B cell (primary cell): ENCODE data around the gene RNFT2. TPM values are rescaled to one million over a fixed set of nuclear protein-coding genes. Genes with fewer than 3 reads are reported as not detected.
A peak's percentile ranks its signal among the peaks of the same experiment; 100 is the strongest.

ENCODE experiments used
- ATAC-seq: fragments of 200-7000 bp; cut with Tn5 transposase; one replicate; pipeline ENCODE4 v1.10.0; 2021; ENCODE audit warnings: low read depth, mild to moderate bottlenecking, moderate number of reproducible peaks, moderate library complexity
- CTCF ChIA-PET: fragments of 350-600 bp; sonication (Branson Sonifier 250); formaldehyde crosslinking; loops from one replicate; lab custom pipeline; 2021; ENCODE audit warnings: antibody characterized with exemption, inconsistent platforms; lab: Charles Lee
- POLR2A ChIA-PET: fragments of 350-600 bp; sonication (Branson Sonifier 250); formaldehyde crosslinking; loops from one replicate; lab custom pipeline; 2021; ENCODE audit warnings: antibody characterized with exemption; lab: Charles Lee
- DNase-seq: peaks from one replicate; pipeline ENCODE4 v3.0.0; 2013
- H2AFZ ChIP-seq: 2 replicates; pipeline ENCODE4 v1.6.1; 2012; ENCODE audit warnings: mild to moderate bottlenecking, low read depth, low read length; ENCODE audit not compliant: insufficient read depth, poor library complexity, severe bottlenecking
- H3K27ac ChIP-seq, 2 donors: 1 replicate in 1 of 2; 2 replicates in 1 of 2; pipeline ENCODE4 v1.5.1; 2012 to 2013; ENCODE audit warnings: low read length in 2 of 2, mild to moderate bottlenecking in 2 of 2, moderate library complexity in 1 of 2
- H3K27me3 ChIP-seq, 4 experiments: fragments of 200-600 bp in 1 of 4; sonication (generic) in 1 of 4; replicated peaks in 1 of 4; 1 replicate in 2 of 4; 2 replicates in 2 of 4; pipeline versions ENCODE4 v1.6.1 to v1.7.0; 2013 to 2016; ENCODE audit warnings: low read length in 3 of 4, mild to moderate bottlenecking in 2 of 4, mixed read lengths in 1 of 4, moderate library complexity in 1 of 4; ENCODE audit not compliant: insufficient read depth in 4 of 4, control insufficient read depth in 3 of 4; ENCODE audit errors: control extremely low read depth in 1 of 4
- H3K36me3 ChIP-seq, 2 experiments: replicated peaks in 1 of 2; 1 replicate in 1 of 2; 2 replicates in 1 of 2; pipeline versions ENCODE4 v1.6.1 to v1.7.1; 2013; ENCODE audit warnings: low read length in 1 of 2; ENCODE audit not compliant: insufficient read depth in 2 of 2, control insufficient read depth in 1 of 2; ENCODE audit errors: control extremely low read depth in 1 of 2, extremely low read depth in 1 of 2
- H3K4me1 ChIP-seq, 2 donors: fragments of 200-600 bp in 1 of 2; sonication (generic) in 1 of 2; 1 replicate in 1 of 2; 2 replicates in 1 of 2; pipeline versions ENCODE4 v1.5.1 to v1.6.1; 2013 to 2017; ENCODE audit warnings: low read length in 2 of 2; ENCODE audit not compliant: control insufficient read depth in 2 of 2, insufficient read depth in 2 of 2
- H3K4me2 ChIP-seq: replicated peaks from 2 replicates; pipeline ENCODE3; 2012; ENCODE audit warnings: mild to moderate bottlenecking, low read depth, low read length; ENCODE audit not compliant: poor library complexity, severe bottlenecking
- H3K4me3 ChIP-seq, 5 experiments: fragments of 200-600 bp in 1 of 5; sonication (generic) in 1 of 5; 1 replicate in 3 of 5; 2 replicates in 2 of 5; pipeline versions ENCODE4 v1.5.1 to v1.7.0; 2011 to 2016; ENCODE audit warnings: low read length in 4 of 5, mild to moderate bottlenecking in 4 of 5, low read depth in 2 of 5, control low read depth in 1 of 5, moderate library complexity in 1 of 5; ENCODE audit not compliant: insufficient read depth in 1 of 5; ENCODE audit errors: control extremely low read depth in 1 of 5, extremely low read depth in 1 of 5
- H3K79me2 ChIP-seq: fragments of 200-600 bp; sonication (generic); one replicate; pipeline ENCODE4 v1.6.0; 2016; ENCODE audit warnings: low read length; ENCODE audit not compliant: control insufficient read depth, insufficient read depth
- H3K9ac ChIP-seq: fragments of 200-600 bp; sonication (generic); 2 replicates; pipeline ENCODE4 v1.6.1; 2017; ENCODE audit warnings: mild to moderate bottlenecking, low read length, moderate library complexity
- H3K9me3 ChIP-seq, 3 donors: one replicate each; pipeline versions ENCODE4 v1.6.1 to v1.7.1; 2013; ENCODE audit warnings: low read length in 2 of 3; ENCODE audit not compliant: control insufficient read depth in 2 of 3, insufficient read depth in 1 of 3; ENCODE audit errors: control extremely low read depth in 1 of 3
- H4K20me1 ChIP-seq: 2 replicates; pipeline ENCODE4 v1.6.0; 2012; ENCODE audit warnings: mild to moderate bottlenecking, low read length; ENCODE audit not compliant: insufficient read depth, control insufficient read depth, poor library complexity, severe bottlenecking
- H3K27ac Mint-ChIP-seq: one replicate; pipeline ENCODE4 v1.8.0; 2021; ENCODE audit warnings: mixed read lengths
- H3K27me3 Mint-ChIP-seq: one replicate; pipeline ENCODE4 v1.8.0; 2021; ENCODE audit warnings: mixed read lengths
- H3K4me1 Mint-ChIP-seq: one replicate; pipeline ENCODE4 v1.8.0; 2021; ENCODE audit warnings: mixed read lengths
- H3K4me3 Mint-ChIP-seq: one replicate; pipeline ENCODE4 v1.8.0; 2021; ENCODE audit warnings: mixed read lengths
- H3K9me3 Mint-ChIP-seq: one replicate; pipeline ENCODE4 v1.8.0; 2022; ENCODE audit warnings: mixed read lengths; ENCODE audit not compliant: insufficient read depth
- CTCF ChIP-seq: fragments of 200-600 bp; IDR thresholded peaks from one replicate; pipeline ENCODE4 v1.8.0; 2022; ENCODE audit warnings: antibody characterized with exemption, mild to moderate bottlenecking
- EZH2 ChIP-seq: IDR thresholded peaks from 2 replicates; pipeline ENCODE4 v1.6.1; 2012; ENCODE audit warnings: borderline replicate concordance, low read depth, mild to moderate bottlenecking, moderate library complexity, low read length; ENCODE audit not compliant: insufficient read depth, poor library complexity, severe bottlenecking
- WGBS: methylation state at CpG from one replicate; pipeline ENCODE4 v1.1.5; 2013; ENCODE audit warnings: missing lambda C conversion rate; ENCODE audit not compliant: insufficient coverage; 5-methylcytosine and 5-hydroxymethylcytosine counted together
- intact Hi-C: fragments of 100-400 bp; cut with micrococcal nuclease; formaldehyde crosslinking; loops from one replicate; pipeline ENCODE4 v1.10.0; 2022
- polyA plus RNA-seq: library from polyadenylated mRNA; depleted of rRNA; stranded (reverse); fragments of >200 nt; gene quantifications from 2 replicates; pipeline ENCODE4 v1.2.3, GENCODE V29; 2012
- total RNA-seq, 2 donors: library from RNA; stranded (reverse); fragments of 120-200 nt in 1 of 2; gene quantifications; 1 replicate in 1 of 2; 2 replicates in 1 of 2; pipeline versions ENCODE4 v1.2.3 to v1.2.4, GENCODE V29; 2013 to 2022

RNFT2 gene
- total and polyA plus RNA-seq, 2 donors (not counting 1 experiment from before 2014, with no cell fraction given) = 5.2 to 18.2 TPM

GRCh38 chr12:116734156-116734768, 3.9 kb upstream of the RNFT2 start:
- intact Hi-C loops = no loop called here
- Histone ChIP-seq H3K79me2 (peaks cover 89% of the 10 kb centered on the region), H3K4me2 (no peak overlapping the region), H2AFZ (no peak overlapping the region), H3K4me3 (no peak overlapping the region), H3K9ac (no peak overlapping the region), H4K20me1 (peaks cover 49% of the 10 kb centered on the region), H3K9me3 (no peaks in the 10 kb centered on the region), H3K27ac (no peak overlapping the region), H3K36me3 (peaks cover 10 to 30% of the 10 kb centered on the region in 2 experiments), H3K4me1 (peaks cover 18 to 20% of the 10 kb centered on the region in 2 donors), H3K27me3 (no peaks in the 10 kb centered on the region)
- Mint-ChIP-seq H3K27me3 (no peaks in the 10 kb centered on the region), H3K4me3 (peak overlapping the region; percentile 40), H3K4me1 (peaks cover 40% of the 10 kb centered on the region), H3K27ac (no peak overlapping the region), H3K9me3 (no peaks in the 10 kb centered on the region)
- DNase-seq = no peak
- 100% methylated on average over 3 of the region's 5 CpGs for WGBS
- no peak for ATAC-seq
- CTCF ChIA-PET = no interaction called here
- POLR2A ChIA-PET = no interaction called here
- TF ChIP-seq EZH2 (no peak), CTCF (no peak)

- Histone ChIP-seq H2AFZ (no peak overlapping the region), H3K4me1 (peaks cover 18 to 20% of the 10 kb centered on the region in 2 donors), H3K4me3 (no peak overlapping the region), H3K79me2 (peaks cover 92% of the 10 kb centered on the region), H3K9me3 (no peaks in the 10 kb centered on the region), H3K9ac (no peak overlapping the region), H3K4me2 (no peak overlapping the region), H4K20me1 (peaks cover 49% of the 10 kb centered on the region), H3K36me3 (peaks cover 9 to 26% of the 10 kb centered on the region in 2 experiments), H3K27me3 (no peaks in the 10 kb centered on the region), H3K27ac (no peak overlapping the region)
- intact Hi-C loops = loop anchor here (5.0 kb wide), 1 partner anchor 67 kb away; no protein-coding TSS in a partner anchor
- Mint-ChIP-seq H3K4me3 (peak overlapping the region; percentile 40), H3K27ac (peak overlapping the region; percentile 10), H3K9me3 (no peaks in the 10 kb centered on the region), H3K4me1 (peaks cover 40% of the 10 kb centered on the region), H3K27me3 (no peaks in the 10 kb centered on the region)
- POLR2A ChIA-PET = no interaction called here
- no peak for ATAC-seq
- CTCF ChIA-PET = interaction anchor here (0.9 kb wide), 1 partner anchor 26 kb away, joined by 3 read pairs; no protein-coding TSS in a partner anchor
- 95% methylated on average over 10 of the region's 10 CpGs for WGBS
- DNase-seq = no peak
- no peak for TF ChIP-seq CTCF
- no peak for TF ChIP-seq EZH2
Observed at GRCh38 chr12:116735084-116735483, 3.0 kb upstream of the RNFT2 start.
